H1 (cell line): ENCODE results near the gene GUCY1A1. TPM values are rescaled to one million over a fixed set of nuclear protein-coding genes. Genes with fewer than 3 reads are reported as not detected.

Experiments used
- CTCF ChIA-PET: fragments of 300-600 bp; sonication (Branson Sonifier 250); formaldehyde crosslinking; loops from one replicate; lab custom pipeline; 2021; ENCODE audit not compliant: partially characterized antibody; lab: Charles Lee
- POLR2A ChIA-PET: fragments of 300-600 bp; sonication (Branson Sonifier 250); formaldehyde crosslinking; loops from one replicate; lab custom pipeline; 2021; ENCODE audit warnings: inconsistent platforms; ENCODE audit not compliant: partially characterized antibody; lab: Charles Lee
- DNase-seq, 2 experiments: peaks; one replicate each; pipeline versions ENCODE4 v3.0.0 to v3.0.0-alpha.2; 2010 to 2022; ENCODE audit warnings: low spot score in 2 of 2, low read depth in 1 of 2, mixed read lengths in 1 of 2
- FAIRE-seq: peaks from 2 replicates; lab custom pipeline; 2011; peaks lifted over from hg19 to GRCh38; lab: Jason Lieb, UNC
- H2AFZ ChIP-seq: 2 replicates; pipeline ENCODE4 v1.8.1; 2012; ENCODE audit warnings: low read length, inconsistent platforms
- H2AK5ac ChIP-seq: 2 replicates; pipeline ENCODE4 v1.6.1; 2013; ENCODE audit warnings: low read depth, low read length
- H2BK120ac ChIP-seq: replicated peaks from 2 replicates; pipeline ENCODE3; 2013; ENCODE audit warnings: low read depth, low read length, inconsistent platforms
- H2BK12ac ChIP-seq: 2 replicates; pipeline ENCODE4 v1.6.1; 2013; ENCODE audit warnings: low read depth, low read length
- H2BK15ac ChIP-seq: 2 replicates; pipeline ENCODE4 v1.6.1; 2013; ENCODE audit warnings: low read length
- H2BK20ac ChIP-seq: 2 replicates; pipeline ENCODE4 v1.6.1; 2013; ENCODE audit warnings: low read length
- H2BK5ac ChIP-seq: 2 replicates; pipeline ENCODE4 v1.6.1; 2013; ENCODE audit warnings: low read depth, low read length
- H3K14ac ChIP-seq: 2 replicates; pipeline ENCODE4 v1.6.1; 2013; ENCODE audit warnings: inconsistent platforms; ENCODE audit not compliant: insufficient read length
- H3K18ac ChIP-seq: 2 replicates; pipeline ENCODE4 v1.6.1; 2013; ENCODE audit warnings: low read length; ENCODE audit errors: extremely low read depth
- H3K23ac ChIP-seq: 2 replicates; pipeline ENCODE4 v1.6.1; 2013; ENCODE audit warnings: inconsistent platforms; ENCODE audit not compliant: insufficient read length
- H3K23me2 ChIP-seq: 2 replicates; pipeline ENCODE4 v1.6.1; 2013; ENCODE audit warnings: low read depth, low read length
- H3K27ac ChIP-seq: 2 replicates; pipeline ENCODE4 v1.6.1; 2011; ENCODE audit warnings: low read depth, low read length, inconsistent platforms
- H3K27me3 ChIP-seq, 4 experiments: replicated peaks in 1 of 4; 1 replicate in 1 of 4; 2 replicates in 3 of 4; pipeline versions ENCODE4 v1.6.1 to v1.8.1; 2011 to 2013; ENCODE audit warnings: low read length in 3 of 4, mild to moderate bottlenecking in 3 of 4, inconsistent platforms in 2 of 4, mixed read lengths in 2 of 4, moderate library complexity in 1 of 4; ENCODE audit not compliant: control insufficient read depth in 3 of 4, insufficient read depth in 3 of 4; ENCODE audit errors: extremely low read depth in 1 of 4
- H3K36me3 ChIP-seq, 4 experiments: 2 replicates each; pipeline versions ENCODE4 v1.6.1 to v1.8.1; 2011 to 2013; ENCODE audit warnings: mild to moderate bottlenecking in 4 of 4, low read length in 3 of 4, moderate library complexity in 2 of 4, control low read depth in 1 of 4, inconsistent platforms in 1 of 4; ENCODE audit not compliant: insufficient read depth in 4 of 4, control insufficient read depth in 2 of 4
- H3K4ac ChIP-seq: replicated peaks from 2 replicates; pipeline ENCODE3; 2013; ENCODE audit warnings: low read length, low read depth, mixed read lengths, inconsistent platforms; ENCODE audit not compliant: insufficient read length
- H3K4me1 ChIP-seq, 4 experiments: replicated peaks in 1 of 4; 1 replicate in 1 of 4; 2 replicates in 3 of 4; pipeline versions ENCODE4 v1.6.1 to v1.8.1; 2011 to 2013; ENCODE audit warnings: low read length in 3 of 4, inconsistent platforms in 2 of 4, mixed read lengths in 1 of 4; ENCODE audit not compliant: insufficient read depth in 4 of 4, control insufficient read depth in 3 of 4
- H3K4me2 ChIP-seq, 2 experiments: 2 replicates each; pipeline versions ENCODE4 v1.6.1 to v1.8.1; 2011 to 2013; ENCODE audit warnings: low read depth in 2 of 2, low read length in 2 of 2, control low read depth in 1 of 2, inconsistent platforms in 1 of 2, mild to moderate bottlenecking in 1 of 2; ENCODE audit not compliant: insufficient read depth in 1 of 2
- H3K4me3 ChIP-seq, 4 experiments: fragments of 200-600, 300-600 bp in 1 of 4; sonication (generic), shearing (Covaris generic), sonication (Bioruptor Twin) in 1 of 4; 2 replicates each; pipeline versions ENCODE4 v1.5.1 to v1.8.1; 2011 to 2016; ENCODE audit warnings: low read length in 4 of 4, low read depth in 3 of 4, control low read depth in 2 of 4, inconsistent platforms in 2 of 4, mild to moderate bottlenecking in 2 of 4, mixed read lengths in 1 of 4, moderate library complexity in 1 of 4; ENCODE audit not compliant: insufficient read depth in 2 of 4; ENCODE audit errors: extremely low read depth in 1 of 4
- H3K56ac ChIP-seq: replicated peaks from 2 replicates; pipeline ENCODE3; 2013; ENCODE audit warnings: low read depth, mild to moderate bottlenecking, mixed read lengths, low read length, inconsistent platforms; ENCODE audit not compliant: insufficient read length
- H3K79me1 ChIP-seq: 2 replicates; pipeline ENCODE4 v1.6.1; 2013; ENCODE audit warnings: low read depth, low read length, control low read depth
- H3K79me2 ChIP-seq, 2 experiments: 2 replicates each; pipeline versions ENCODE4 v1.6.1 to v1.8.1; 2012 to 2013; ENCODE audit warnings: low read length in 2 of 2, mild to moderate bottlenecking in 2 of 2, inconsistent platforms in 1 of 2; ENCODE audit not compliant: insufficient read depth in 2 of 2, control insufficient read depth in 1 of 2
- H3K9ac ChIP-seq, 4 experiments: replicated peaks in 1 of 4; 1 replicate in 1 of 4; 2 replicates in 3 of 4; pipeline versions ENCODE4 v1.6.1 to v1.8.1; 2011 to 2013; ENCODE audit warnings: low read depth in 3 of 4, low read length in 3 of 4, control low read depth in 2 of 4, mild to moderate bottlenecking in 2 of 4, moderate library complexity in 2 of 4, inconsistent platforms in 1 of 4; ENCODE audit errors: extremely low read depth in 1 of 4
- H3K9me3 ChIP-seq, 2 experiments: 2 replicates each; pipeline versions ENCODE4 v1.6.1 to v1.8.1; 2012 to 2013; ENCODE audit warnings: mild to moderate bottlenecking in 2 of 2, moderate library complexity in 2 of 2, control low read depth in 1 of 2, inconsistent platforms in 1 of 2, low read depth in 1 of 2, low read length in 1 of 2, mixed read lengths in 1 of 2; ENCODE audit not compliant: insufficient read depth in 2 of 2
- H4K20me1 ChIP-seq, 2 experiments: replicated peaks in 1 of 2; 2 replicates each; pipeline versions ENCODE3 to v1.8.1; 2011 to 2013; ENCODE audit warnings: inconsistent platforms in 2 of 2, low read length in 2 of 2, mild to moderate bottlenecking in 1 of 2; ENCODE audit not compliant: insufficient read depth in 2 of 2, control insufficient read depth in 1 of 2
- H4K5ac ChIP-seq: 2 replicates; pipeline ENCODE4 v1.6.1; 2013; ENCODE audit warnings: low read length, low read depth, mixed read lengths, inconsistent platforms; ENCODE audit not compliant: insufficient read length
- H4K8ac ChIP-seq: 2 replicates; pipeline ENCODE4 v1.8.0; 2013; ENCODE audit warnings: mild to moderate bottlenecking, moderate library complexity, low read length, inconsistent platforms; ENCODE audit not compliant: insufficient read depth; ENCODE audit errors: extremely low read depth
- H4K91ac ChIP-seq: replicated peaks from 2 replicates; pipeline ENCODE3; 2013; ENCODE audit warnings: low read length, mixed read lengths, inconsistent platforms; ENCODE audit not compliant: insufficient read length
- ASH2L ChIP-seq: fragments of 200-600, 300-600 bp; sonication (generic); IDR thresholded peaks from one replicate; pipeline ENCODE4 v1.7.1; 2017; ENCODE audit warnings: low read length
- BRCA1 ChIP-seq: IDR thresholded peaks from 2 replicates; pipeline ENCODE4 v1.6.1; 2012; ENCODE audit warnings: low read depth, low read length, improper control_type of control experiment
- CTCF ChIP-seq, 3 experiments: IDR thresholded peaks; 1 replicate in 2 of 3; 2 replicates in 1 of 3; pipeline versions ENCODE4 v1.5.1 to v1.6.1; 2011; ENCODE audit warnings: low read length in 3 of 3, mild to moderate bottlenecking in 3 of 3, inconsistent platforms in 2 of 3, low read depth in 1 of 3, moderate library complexity in 1 of 3; ENCODE audit not compliant: insufficient read depth in 1 of 3; ENCODE audit errors: control extremely low read depth in 1 of 3
- EGR1 ChIP-seq: IDR thresholded peaks from 2 replicates; pipeline ENCODE4 v1.6.1; 2011; ENCODE audit warnings: low read depth, low read length, borderline replicate concordance
- HDAC2 ChIP-seq, 2 experiments: fragments of 300-600 bp in 1 of 2; sonication (generic) in 1 of 2; IDR thresholded peaks; 2 replicates each; pipeline ENCODE4 v1.6.1; 2011 to 2012; ENCODE audit warnings: low read depth in 2 of 2, low read length in 2 of 2, mild to moderate bottlenecking in 2 of 2, moderate library complexity in 2 of 2, borderline replicate concordance in 1 of 2, inconsistent platforms in 1 of 2
- KDM1A ChIP-seq: fragments of 200-600, 300-600 bp; sonication (generic); IDR thresholded peaks from 2 replicates; pipeline ENCODE4 v1.7.1; 2016; ENCODE audit warnings: mild to moderate bottlenecking, low read length, borderline replicate concordance
- KDM5A ChIP-seq: fragments of 200-600 bp; IDR thresholded peaks from 2 replicates; pipeline ENCODE4 v1.7.1; 2012; ENCODE audit warnings: mild to moderate bottlenecking, low read length, inconsistent platforms, mixed read lengths
- RBBP5 ChIP-seq: IDR thresholded peaks from 2 replicates; pipeline ENCODE4 v1.7.1; 2012; ENCODE audit warnings: low read depth, mild to moderate bottlenecking, inconsistent platforms, low read length, moderate library complexity, borderline replicate concordance
- SIN3A ChIP-seq, 2 experiments: IDR thresholded peaks in 1 of 2; conservative IDR thresholded peaks in 1 of 2; 2 replicates each; pipeline ENCODE4 v1.6.1; 2011 to 2012; ENCODE audit warnings: low read length in 2 of 2, improper control_type of control experiment in 1 of 2, low read depth in 1 of 2, mild to moderate bottlenecking in 1 of 2
- SIX5 ChIP-seq: IDR thresholded peaks from 2 replicates; pipeline ENCODE4 v1.6.1; 2011; ENCODE audit warnings: mild to moderate bottlenecking, low read depth, low read length
- SRF ChIP-seq: IDR thresholded peaks from 2 replicates; pipeline ENCODE4 v1.6.1; 2011; ENCODE audit warnings: mild to moderate bottlenecking, low read depth, low read length, moderate library complexity
- TEAD4 ChIP-seq: IDR thresholded peaks from 2 replicates; pipeline ENCODE4 v1.6.1; 2012; ENCODE audit warnings: low read depth, low read length, inconsistent platforms, mixed read lengths
- WGBS, 2 experiments: shearing (Covaris generic) in 1 of 2; methylation state at CpG; one replicate each; pipeline versions ENCODE4 v1.1.6 to v1.1.7; 2013 to 2015; ENCODE audit warnings: low lambda C conversion rate in 2 of 2, mixed read lengths in 2 of 2, inconsistent platforms in 1 of 2, low coverage in 1 of 2, missing lambda C conversion rate in 1 of 2; ENCODE audit not compliant: insufficient replicate concordance in 2 of 2, insufficient coverage in 1 of 2, insufficient read length in 1 of 2; ENCODE audit errors: extremely low coverage in 1 of 2, missing lambda C conversion rate in 1 of 2; 5-methylcytosine and 5-hydroxymethylcytosine counted together
- polyA plus RNA-seq, 7 experiments: library from polyadenylated mRNA; depleted of rRNA in 3 of 7; stranded (reverse) in 5 of 7; unstranded in 2 of 7; fragments of >200 nt in 5 of 7; fragments of 200-250 nt in 2 of 7; gene quantifications; 1 replicate in 5 of 7; 2 replicates in 1 of 7; 4 replicates in 1 of 7; pipeline versions ENCODE4 v1.2.1 to v1.2.3, GENCODE V29; 2011 to 2013; ENCODE audit warnings: missing spikeins in 2 of 7, mixed read lengths in 2 of 7
- total RNA-seq: library from RNA; stranded (reverse); fragmentation: NEBNext Ultra II Directional; extraction: Animal tissue kit (Norgen Biotek cat#: 25700); gene quantifications from 2 replicates; pipeline ENCODE4 v1.2.1, GENCODE V29; 2021

GUCY1A1 gene
- total and polyA plus RNA-seq, 2 of the 8 experiments (the other 6 are each of a cell fraction or from before 2014, with no cell fraction given) = not detected

GRCh38 chr4:155684423-155684822 is 17.8 kb downstream of the GUCY1A1 start:
- Histone ChIP-seq H2AFZ (no peak overlapping the region), H4K20me1 (no peaks in the 10 kb centered on the region), H3K18ac (no peak overlapping the region), H3K14ac (no peak overlapping the region), H3K27me3 (no peaks in the 10 kb centered on the region), H4K8ac (no peak overlapping the region), H2BK15ac (no peak overlapping the region), H3K79me1 (no peaks in the 10 kb centered on the region), H3K27ac (no peak overlapping the region), H3K79me2 (no peaks in the 10 kb centered on the region), H3K4ac (no peak overlapping the region), H3K4me1 (no peaks in the 10 kb centered on the region), H3K9me3 (no peaks in the 10 kb centered on the region), H3K36me3 (no peaks in the 10 kb centered on the region), H3K23me2 (no peaks in the 10 kb centered on the region), H2BK120ac (no peak overlapping the region), H4K5ac (no peak overlapping the region), H2BK12ac (no peak overlapping the region), H3K9ac (no peak overlapping the region), H3K23ac (no peak overlapping the region), H3K4me2 (no peak overlapping the region), H2BK5ac (no peak overlapping the region), H3K56ac (no peak overlapping the region), H4K91ac (no peak overlapping the region), H2AK5ac (no peak overlapping the region), H2BK20ac (no peak overlapping the region), H3K4me3 (no peak overlapping the region)
- ChIA-PET POLR2A (no interaction called here), CTCF (interaction anchor here (1.5 kb wide), 1 partner anchor 86 kb away, joined by 4 read pairs; no protein-coding TSS in a partner anchor)
- FAIRE-seq (no peak), DNase-seq (no peak)
- 90% methylated on average over 2 of the region's 2 CpGs; no CpG with 5 or more reads in 1 of the 2 experiments for WGBS, 2 experiments
- TF ChIP-seq KDM1A = no peak
- TF ChIP-seq ASH2L = no peak
- TF ChIP-seq EGR1 = no peak
- no peak for TF ChIP-seq RBBP5
- TF ChIP-seq KDM5A = no peak
- no peak for TF ChIP-seq SIN3A (conservative IDR thresholded peaks at IDR 0.05 in 1 of 2, IDR thresholded peaks at IDR 0.05 in 1 of 2; ENCODE audit: low read depth in 1 of 2, low read length in 2 of 2)
- no peak for TF ChIP-seq SIX5
- TF ChIP-seq CTCF (IDR thresholded peaks at IDR 0.05; ENCODE audit: control extremely low read depth in 1 of 3, insufficient read depth in 1 of 3, low read depth in 1 of 3, low read length in 3 of 3) = no peak
- no peak for TF ChIP-seq TEAD4
- TF ChIP-seq SRF = no peak
- TF ChIP-seq BRCA1 = no peak
- TF ChIP-seq HDAC2 (IDR thresholded peaks at IDR 0.05; ENCODE audit: borderline replicate concordance in 1 of 2, low read depth in 2 of 2, low read length in 2 of 2) = no peak
